PFSK-1 (cell line): ENCODE data around the gene HSD17B3.

ENCODE experiments used
- FOXP2 ChIP-seq: optimal IDR thresholded peaks from 2 replicates; pipeline ENCODE3; 2011; ENCODE audit warnings: borderline replicate concordance, control low read depth, inconsistent platforms; ENCODE audit not compliant: insufficient read depth; ENCODE audit errors: extremely low read length, extremely low read depth
- POLR2AphosphoS5 ChIP-seq: IDR thresholded peaks from 2 replicates; pipeline ENCODE4 v1.6.1; 2012; ENCODE audit warnings: low read depth, mild to moderate bottlenecking, control low read depth, low read length, moderate library complexity
- TAF1 ChIP-seq: IDR thresholded peaks from 2 replicates; pipeline ENCODE4 v1.6.1; 2012; ENCODE audit warnings: low read length, control low read depth, borderline replicate concordance; ENCODE audit not compliant: insufficient read depth
- TF ChIP-seq, protein P1 (sequence below), 2 experiments: IDR thresholded peaks; 2 replicates each; pipeline versions ENCODE4 v1.6.1 to v1.8.0; 2011 to 2012; ENCODE audit warnings: low read depth in 2 of 2, low read length in 2 of 2, control low read depth in 1 of 2, inconsistent platforms in 1 of 2, mild to moderate bottlenecking in 1 of 2, moderate library complexity in 1 of 2; ENCODE audit not compliant: insufficient read depth in 1 of 2

DNA sequence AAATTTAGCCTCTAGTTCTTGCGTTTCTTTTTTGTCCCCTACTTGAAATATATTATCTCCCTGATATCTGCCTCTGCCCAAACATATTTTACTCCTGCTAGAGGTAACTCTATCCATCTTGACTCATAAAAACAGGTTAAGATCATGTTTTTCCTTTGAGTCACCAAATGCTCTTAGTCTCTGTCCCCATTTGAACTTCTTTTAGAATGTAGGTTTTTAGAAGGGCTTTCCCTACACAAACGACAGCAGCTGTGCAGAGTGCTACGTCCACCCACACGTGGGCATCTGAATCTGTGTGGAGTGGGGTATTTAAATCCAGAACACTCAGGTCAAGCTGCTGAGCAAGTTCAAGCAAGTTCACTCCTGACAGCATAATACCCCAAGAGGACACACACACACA is 2.2 kb downstream of the HSD17B3 start:
- TF ChIP-seq, protein P1, sequence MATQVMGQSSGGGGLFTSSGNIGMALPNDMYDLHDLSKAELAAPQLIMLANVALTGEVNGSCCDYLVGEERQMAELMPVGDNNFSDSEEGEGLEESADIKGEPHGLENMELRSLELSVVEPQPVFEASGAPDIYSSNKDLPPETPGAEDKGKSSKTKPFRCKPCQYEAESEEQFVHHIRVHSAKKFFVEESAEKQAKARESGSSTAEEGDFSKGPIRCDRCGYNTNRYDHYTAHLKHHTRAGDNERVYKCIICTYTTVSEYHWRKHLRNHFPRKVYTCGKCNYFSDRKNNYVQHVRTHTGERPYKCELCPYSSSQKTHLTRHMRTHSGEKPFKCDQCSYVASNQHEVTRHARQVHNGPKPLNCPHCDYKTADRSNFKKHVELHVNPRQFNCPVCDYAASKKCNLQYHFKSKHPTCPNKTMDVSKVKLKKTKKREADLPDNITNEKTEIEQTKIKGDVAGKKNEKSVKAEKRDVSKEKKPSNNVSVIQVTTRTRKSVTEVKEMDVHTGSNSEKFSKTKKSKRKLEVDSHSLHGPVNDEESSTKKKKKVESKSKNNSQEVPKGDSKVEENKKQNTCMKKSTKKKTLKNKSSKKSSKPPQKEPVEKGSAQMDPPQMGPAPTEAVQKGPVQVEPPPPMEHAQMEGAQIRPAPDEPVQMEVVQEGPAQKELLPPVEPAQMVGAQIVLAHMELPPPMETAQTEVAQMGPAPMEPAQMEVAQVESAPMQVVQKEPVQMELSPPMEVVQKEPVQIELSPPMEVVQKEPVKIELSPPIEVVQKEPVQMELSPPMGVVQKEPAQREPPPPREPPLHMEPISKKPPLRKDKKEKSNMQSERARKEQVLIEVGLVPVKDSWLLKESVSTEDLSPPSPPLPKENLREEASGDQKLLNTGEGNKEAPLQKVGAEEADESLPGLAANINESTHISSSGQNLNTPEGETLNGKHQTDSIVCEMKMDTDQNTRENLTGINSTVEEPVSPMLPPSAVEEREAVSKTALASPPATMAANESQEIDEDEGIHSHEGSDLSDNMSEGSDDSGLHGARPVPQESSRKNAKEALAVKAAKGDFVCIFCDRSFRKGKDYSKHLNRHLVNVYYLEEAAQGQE (IDR thresholded peaks at IDR 0.05; ENCODE audit: insufficient read depth in 1 of 2, low read depth in 2 of 2, low read length in 2 of 2), result no peak
- TF ChIP-seq POLR2AphosphoS5 (no peak), FOXP2 (no peak), TAF1 (no peak)
